NT2/D1 (cell line): ENCODE results near the gene DCUN1D2.

ENCODE experiments used
- SUZ12 ChIP-seq: IDR thresholded peaks from 2 replicates; pipeline ENCODE4 v1.6.1; 2011; ENCODE audit not compliant: insufficient read length, insufficient read depth; ENCODE audit errors: extremely low read depth
- YY1 ChIP-seq: IDR thresholded peaks from 2 replicates; pipeline ENCODE4 v1.6.1; 2011; ENCODE audit not compliant: insufficient read length, insufficient read depth

- TF ChIP-seq YY1 (no peak), SUZ12 (no peak)
Measured at GRCh38 chr13:113457510-113457909, 33.0 kb downstream of the DCUN1D2 start.
